Duodenal mucosa (tissue), 2 donors: ENCODE results near the gene GADD45B.

Source experiments
- H3K27ac ChIP-seq: one replicate; pipeline ENCODE4 v1.7.0; 2013; ENCODE audit warnings: low read depth, low read length
- H3K27me3 ChIP-seq, 2 donors: one replicate each; pipeline ENCODE4 v1.7.0; 2013; ENCODE audit warnings: low read length in 2 of 2, control low read depth in 1 of 2; ENCODE audit not compliant: insufficient read depth in 2 of 2, control insufficient read depth in 1 of 2
- H3K36me3 ChIP-seq, 2 donors: one replicate each; pipeline ENCODE4 v1.7.0; 2013; ENCODE audit warnings: low read length in 2 of 2, control low read depth in 1 of 2; ENCODE audit not compliant: insufficient read depth in 2 of 2, control insufficient read depth in 1 of 2
- H3K4me1 ChIP-seq, 2 donors: one replicate each; pipeline ENCODE4 v1.7.0; 2013; ENCODE audit warnings: low read length in 2 of 2, control low read depth in 1 of 2; ENCODE audit not compliant: insufficient read depth in 2 of 2, control insufficient read depth in 1 of 2
- H3K4me3 ChIP-seq, 2 donors: one replicate each; pipeline ENCODE4 v1.7.0; 2013; ENCODE audit warnings: low read length in 2 of 2, low read depth in 1 of 2
- H3K9ac ChIP-seq, 2 donors: one replicate each; pipeline ENCODE4 v1.7.0; 2013; ENCODE audit warnings: low read length in 2 of 2, low read depth in 1 of 2
- H3K9me3 ChIP-seq, 2 donors: one replicate each; pipeline ENCODE4 v1.7.0; 2013; ENCODE audit warnings: low read length in 2 of 2, control low read depth in 1 of 2; ENCODE audit not compliant: control insufficient read depth in 1 of 2

GADD45B gene

GRCh38 chr19:2475702-2476450 lies at the start of gene GADD45B:
Gene GADD45B, plus strand, starts transcription at chr19:2476127. Its CDS starts 232 bp downstream, at chr19:2476359.
- peak within 1 kb of the TSS; percentile 85 to 99 for H3K4me3 ChIP-seq
- H3K27ac ChIP-seq = peak within 1 kb of the TSS; percentile 66
- peak within 1 kb of the TSS; percentile 75 to 82 for H3K9ac ChIP-seq
- H3K4me1 ChIP-seq = peaks cover 10 to 28% of the 10 kb centered on the region in 2 donors
- no peaks in the 10 kb centered on the region for H3K9me3 ChIP-seq
- H3K36me3 ChIP-seq = no peaks in the 10 kb centered on the region
- H3K27me3 ChIP-seq = no peaks in the 10 kb centered on the region

- H3K27me3 ChIP-seq = no peaks in the 10 kb centered on the region
- H3K4me1 ChIP-seq = peaks cover 7 to 28% of the 10 kb centered on the region in 2 donors
These were observed 49.1 kb upstream of the GADD45B start for GRCh38 chr19:2426611-2427428.

GRCh38 chr19:2427429-2428320 lies 48.3 kb upstream of the GADD45B start, which contains the start of gene TIMM13:
Gene TIMM13, minus strand, starts transcription at chr19:2427586. Its CDS starts 53 bp downstream, at chr19:2427533.
- Histone ChIP-seq H3K9me3 (no peaks in the 10 kb centered on the region), H3K9ac (peak within 1 kb of the TSS; percentile 58 to 85), H3K4me3 (peak within 1 kb of the TSS; percentile 93 to 96), H3K27ac (peak within 1 kb of the TSS; percentile 85), H3K4me1 (peaks cover 7 to 28% of the 10 kb centered on the region in 2 donors), H3K36me3 (peaks cover 5 to 16% of the 10 kb centered on the region in 2 donors), H3K27me3 (no peaks in the 10 kb centered on the region)

More at GRCh38 chr19:2426611-2427428, 49.1 kb upstream of the GADD45B start:
- no peaks in the 10 kb centered on the region for H3K9me3 ChIP-seq
- H3K4me3 ChIP-seq = peak overlapping the region; percentile 93 to 96
- peaks cover 5 to 12% of the 10 kb centered on the region in 2 donors for H3K36me3 ChIP-seq
- H3K9ac ChIP-seq = peak overlapping the region; percentile 58 to 85
- H3K27ac ChIP-seq = peak overlapping the region; percentile 85

- H3K9me3 ChIP-seq = no peaks in the 10 kb centered on the region
- H3K36me3 ChIP-seq = peaks cover 5 to 16% of the 10 kb centered on the region in 2 donors
- peaks cover 7 to 28% of the 10 kb centered on the region in 2 donors for H3K4me1 ChIP-seq
- H3K27ac ChIP-seq = peak overlapping the region; percentile 85
- peak overlapping the region; percentile 58 to 85 for H3K9ac ChIP-seq
- H3K4me3 ChIP-seq = peak overlapping the region; percentile 93 to 96
- H3K27me3 ChIP-seq = no peaks in the 10 kb centered on the region
These were observed 47.6 kb upstream of the GADD45B start for GRCh38 chr19:2428321-2428690.

GRCh38 chr19:2428756-2429711 lies 46.9 kb upstream of the GADD45B start:
- Histone ChIP-seq H3K4me1 (peaks cover 7 to 28% of the 10 kb centered on the region in 2 donors), H3K27ac (no peak overlapping the region), H3K9ac (peak overlapping the region; percentile 58 to 85), H3K27me3 (no peaks in the 10 kb centered on the region), H3K9me3 (no peaks in the 10 kb centered on the region), H3K36me3 (peaks cover 0 to 21% of the 10 kb centered on the region in 2 donors), H3K4me3 (peak overlapping the region; percentile 93 to 96)

- no peak overlapping the region for H3K9ac ChIP-seq
- H3K4me3 ChIP-seq = no peak overlapping the region
- H3K36me3 ChIP-seq = peaks cover 0 to 29% of the 10 kb centered on the region in 2 donors
- no peaks in the 10 kb centered on the region for H3K9me3 ChIP-seq
- H3K4me1 ChIP-seq = peaks cover 7 to 28% of the 10 kb centered on the region in 2 donors
- H3K27ac ChIP-seq = no peak overlapping the region
- H3K27me3 ChIP-seq = no peaks in the 10 kb centered on the region
These were observed 45.9 kb upstream of the GADD45B start for GRCh38 chr19:2429917-2430535.

- no peaks in the 10 kb centered on the region for H3K9me3 ChIP-seq
- H3K27me3 ChIP-seq = no peaks in the 10 kb centered on the region
- H3K4me1 ChIP-seq = peaks cover 2 to 19% of the 10 kb centered on the region in 2 donors
- H3K27ac ChIP-seq = no peak overlapping the region
- H3K36me3 ChIP-seq = peaks cover 0 to 32% of the 10 kb centered on the region in 2 donors
- no peak overlapping the region for H3K9ac ChIP-seq
- no peak overlapping the region for H3K4me3 ChIP-seq
These were observed 44.4 kb upstream of the GADD45B start for GRCh38 chr19:2431318-2432055.

- Histone ChIP-seq H3K4me3 (no peak overlapping the region), H3K4me1 (peaks cover 0 to 11% of the 10 kb centered on the region in 2 donors), H3K27me3 (no peaks in the 10 kb centered on the region), H3K9me3 (no peaks in the 10 kb centered on the region), H3K9ac (no peak overlapping the region), H3K27ac (no peak overlapping the region), H3K36me3 (peaks cover 0 to 35% of the 10 kb centered on the region in 2 donors)
These were observed 43.6 kb upstream of the GADD45B start for GRCh38 chr19:2432131-2432848.
